Measurements from ENCODE around the gene RARG. TPM values are rescaled to one million over a fixed set of nuclear protein-coding genes. Genes with fewer than 3 reads are reported as not detected.
A peak's percentile ranks its signal among the peaks of the same experiment; 100 is the strongest.

The RARG gene
- total RNA-seq, 1 experiment from 2014 or later, result 77.2 TPM

DNA sequence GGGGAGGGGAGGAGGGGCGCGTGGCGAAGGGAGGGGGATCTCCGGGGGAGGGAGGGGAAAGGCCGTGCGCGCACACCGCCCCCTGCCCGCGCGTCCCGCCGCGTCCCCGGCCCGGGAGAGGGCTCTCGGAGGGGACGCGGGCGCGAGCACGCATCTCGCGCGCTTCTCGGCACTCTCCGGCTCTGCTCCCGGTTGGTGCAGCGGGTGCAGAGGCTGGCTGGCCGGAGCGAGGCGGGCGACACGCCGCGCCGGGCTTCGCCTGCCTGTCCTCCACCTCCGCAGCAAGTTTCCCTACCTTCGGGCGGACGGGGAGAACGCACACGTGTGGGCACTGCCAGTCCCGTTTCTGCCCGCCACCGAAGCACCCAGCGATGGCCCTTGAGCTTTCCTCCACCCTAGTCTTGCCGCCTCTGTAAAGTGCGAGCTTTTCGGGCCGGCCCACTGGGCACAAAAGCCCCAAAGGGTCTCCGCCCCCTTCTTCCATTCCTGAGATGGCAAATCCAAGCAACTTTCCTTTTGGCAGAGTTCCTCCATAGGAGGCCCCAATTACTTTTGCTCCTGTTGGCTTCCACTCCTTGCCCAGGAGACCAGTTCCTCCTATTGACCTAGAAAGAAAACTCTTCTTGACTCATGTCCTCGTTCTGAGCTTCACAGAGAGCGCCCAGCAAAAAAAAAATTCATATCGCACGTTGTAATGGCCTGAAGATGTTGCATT lies 50.9 kb downstream of the RARG start (continued):
- TF ChIP-seq, protein P1, sequence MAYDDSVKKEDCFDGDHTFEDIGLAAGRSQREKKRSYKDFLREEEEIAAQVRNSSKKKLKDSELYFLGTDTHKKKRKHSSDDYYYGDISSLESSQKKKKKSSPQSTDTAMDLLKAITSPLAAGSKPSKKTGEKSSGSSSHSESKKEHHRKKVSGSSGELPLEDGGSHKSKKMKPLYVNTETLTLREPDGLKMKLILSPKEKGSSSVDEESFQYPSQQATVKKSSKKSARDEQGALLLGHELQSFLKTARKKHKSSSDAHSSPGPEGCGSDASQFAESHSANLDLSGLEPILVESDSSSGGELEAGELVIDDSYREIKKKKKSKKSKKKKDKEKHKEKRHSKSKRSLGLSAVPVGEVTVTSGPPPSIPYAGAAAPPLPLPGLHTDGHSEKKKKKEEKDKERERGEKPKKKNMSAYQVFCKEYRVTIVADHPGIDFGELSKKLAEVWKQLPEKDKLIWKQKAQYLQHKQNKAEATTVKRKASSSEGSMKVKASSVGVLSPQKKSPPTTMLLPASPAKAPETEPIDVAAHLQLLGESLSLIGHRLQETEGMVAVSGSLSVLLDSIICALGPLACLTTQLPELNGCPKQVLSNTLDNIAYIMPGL (CRISPR knock-in tag; IDR thresholded peaks at IDR 0.05), result 0 out of 2 replicates have a peak, but pooled peaks have one; percentile 37
- TF ChIP-seq, protein P2, sequence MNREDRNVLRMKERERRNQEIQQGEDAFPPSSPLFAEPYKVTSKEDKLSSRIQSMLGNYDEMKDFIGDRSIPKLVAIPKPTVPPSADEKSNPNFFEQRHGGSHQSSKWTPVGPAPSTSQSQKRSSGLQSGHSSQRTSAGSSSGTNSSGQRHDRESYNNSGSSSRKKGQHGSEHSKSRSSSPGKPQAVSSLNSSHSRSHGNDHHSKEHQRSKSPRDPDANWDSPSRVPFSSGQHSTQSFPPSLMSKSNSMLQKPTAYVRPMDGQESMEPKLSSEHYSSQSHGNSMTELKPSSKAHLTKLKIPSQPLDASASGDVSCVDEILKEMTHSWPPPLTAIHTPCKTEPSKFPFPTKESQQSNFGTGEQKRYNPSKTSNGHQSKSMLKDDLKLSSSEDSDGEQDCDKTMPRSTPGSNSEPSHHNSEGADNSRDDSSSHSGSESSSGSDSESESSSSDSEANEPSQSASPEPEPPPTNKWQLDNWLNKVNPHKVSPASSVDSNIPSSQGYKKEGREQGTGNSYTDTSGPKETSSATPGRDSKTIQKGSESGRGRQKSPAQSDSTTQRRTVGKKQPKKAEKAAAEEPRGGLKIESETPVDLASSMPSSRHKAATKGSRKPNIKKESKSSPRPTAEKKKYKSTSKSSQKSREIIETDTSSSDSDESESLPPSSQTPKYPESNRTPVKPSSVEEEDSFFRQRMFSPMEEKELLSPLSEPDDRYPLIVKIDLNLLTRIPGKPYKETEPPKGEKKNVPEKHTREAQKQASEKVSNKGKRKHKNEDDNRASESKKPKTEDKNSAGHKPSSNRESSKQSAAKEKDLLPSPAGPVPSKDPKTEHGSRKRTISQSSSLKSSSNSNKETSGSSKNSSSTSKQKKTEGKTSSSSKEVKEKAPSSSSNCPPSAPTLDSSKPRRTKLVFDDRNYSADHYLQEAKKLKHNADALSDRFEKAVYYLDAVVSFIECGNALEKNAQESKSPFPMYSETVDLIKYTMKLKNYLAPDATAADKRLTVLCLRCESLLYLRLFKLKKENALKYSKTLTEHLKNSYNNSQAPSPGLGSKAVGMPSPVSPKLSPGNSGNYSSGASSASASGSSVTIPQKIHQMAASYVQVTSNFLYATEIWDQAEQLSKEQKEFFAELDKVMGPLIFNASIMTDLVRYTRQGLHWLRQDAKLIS (CRISPR knock-in tag; IDR thresholded peaks at IDR 0.05; ENCODE audit: borderline replicate concordance), result no peak
- TF ChIP-seq ZNF138 (CRISPR knock-in tag; conservative IDR thresholded peaks at IDR 0.05) (no peak), FOXP1 (CRISPR knock-in tag; IDR thresholded peaks at IDR 0.05; ENCODE audit: borderline replicate concordance) (peak; percentile 63), TP53 (CRISPR knock-in tag; IDR thresholded peaks at IDR 0.05) (0 out of 2 replicates have a peak, but pooled peaks have one; percentile 8), EMX1 (CRISPR knock-in tag; IDR thresholded peaks at IDR 0.05) (no peak), ZNF396 (CRISPR knock-in tag; IDR thresholded peaks at IDR 0.05; ENCODE audit: borderline replicate concordance) (no peak), ZNF416 (CRISPR knock-in tag; IDR thresholded peaks at IDR 0.05) (no peak), NR1H2 (CRISPR knock-in tag; IDR thresholded peaks at IDR 0.05) (no peak), MYBL2 (CRISPR knock-in tag; IDR thresholded peaks at IDR 0.05) (no peak; the same call in 1 of the 2 replicates), TCF7 (CRISPR knock-in tag; IDR thresholded peaks at IDR 0.05; ENCODE audit: low read depth) (no peak)
- TF ChIP-seq, protein P3, sequence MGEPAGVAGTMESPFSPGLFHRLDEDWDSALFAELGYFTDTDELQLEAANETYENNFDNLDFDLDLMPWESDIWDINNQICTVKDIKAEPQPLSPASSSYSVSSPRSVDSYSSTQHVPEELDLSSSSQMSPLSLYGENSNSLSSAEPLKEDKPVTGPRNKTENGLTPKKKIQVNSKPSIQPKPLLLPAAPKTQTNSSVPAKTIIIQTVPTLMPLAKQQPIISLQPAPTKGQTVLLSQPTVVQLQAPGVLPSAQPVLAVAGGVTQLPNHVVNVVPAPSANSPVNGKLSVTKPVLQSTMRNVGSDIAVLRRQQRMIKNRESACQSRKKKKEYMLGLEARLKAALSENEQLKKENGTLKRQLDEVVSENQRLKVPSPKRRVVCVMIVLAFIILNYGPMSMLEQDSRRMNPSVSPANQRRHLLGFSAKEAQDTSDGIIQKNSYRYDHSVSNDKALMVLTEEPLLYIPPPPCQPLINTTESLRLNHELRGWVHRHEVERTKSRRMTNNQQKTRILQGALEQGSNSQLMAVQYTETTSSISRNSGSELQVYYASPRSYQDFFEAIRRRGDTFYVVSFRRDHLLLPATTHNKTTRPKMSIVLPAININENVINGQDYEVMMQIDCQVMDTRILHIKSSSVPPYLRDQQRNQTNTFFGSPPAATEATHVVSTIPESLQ (CRISPR knock-in tag; IDR thresholded peaks at IDR 0.05), result no peak
- TF ChIP-seq, protein P4, sequence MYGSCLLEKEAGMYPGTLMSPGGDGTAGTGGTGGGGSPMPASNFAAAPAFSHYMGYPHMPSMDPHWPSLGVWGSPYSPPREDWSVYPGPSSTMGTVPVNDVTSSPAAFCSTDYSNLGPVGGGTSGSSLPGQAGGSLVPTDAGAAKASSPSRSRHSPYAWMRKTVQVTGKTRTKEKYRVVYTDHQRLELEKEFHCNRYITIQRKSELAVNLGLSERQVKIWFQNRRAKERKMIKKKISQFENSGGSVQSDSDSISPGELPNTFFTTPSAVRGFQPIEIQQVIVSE (CRISPR knock-in tag; IDR thresholded peaks at IDR 0.05; ENCODE audit: borderline replicate concordance), result no peak
- TF ChIP-seq, protein P5, sequence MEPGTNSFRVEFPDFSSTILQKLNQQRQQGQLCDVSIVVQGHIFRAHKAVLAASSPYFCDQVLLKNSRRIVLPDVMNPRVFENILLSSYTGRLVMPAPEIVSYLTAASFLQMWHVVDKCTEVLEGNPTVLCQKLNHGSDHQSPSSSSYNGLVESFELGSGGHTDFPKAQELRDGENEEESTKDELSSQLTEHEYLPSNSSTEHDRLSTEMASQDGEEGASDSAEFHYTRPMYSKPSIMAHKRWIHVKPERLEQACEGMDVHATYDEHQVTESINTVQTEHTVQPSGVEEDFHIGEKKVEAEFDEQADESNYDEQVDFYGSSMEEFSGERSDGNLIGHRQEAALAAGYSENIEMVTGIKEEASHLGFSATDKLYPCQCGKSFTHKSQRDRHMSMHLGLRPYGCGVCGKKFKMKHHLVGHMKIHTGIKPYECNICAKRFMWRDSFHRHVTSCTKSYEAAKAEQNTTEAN (CRISPR knock-in tag; IDR thresholded peaks at IDR 0.05), result peak; percentile 56; the same call in 1 of the 2 replicates
